Epithelial cell of proximal tubule (primary cell): ENCODE measurements around the gene SETD5. TPM values are rescaled to one million over a fixed set of nuclear protein-coding genes. Genes with fewer than 3 reads are reported as not detected.

Source experiments
- DNase-seq: peaks from one replicate; pipeline ENCODE4 v3.0.0-alpha.2; 2011; ENCODE audit warnings: low read depth
- H3K4me3 ChIP-seq: 2 replicates; pipeline ENCODE4 v1.5.1; 2011; ENCODE audit warnings: low read depth, mild to moderate bottlenecking, low read length
- total RNA-seq: library from RNA; depleted of rRNA; stranded (reverse); fragments of >200 nt; gene quantifications from 2 replicates; pipeline ENCODE4 v1.2.3, GENCODE V29; 2015
- TF ChIP-seq, protein P1 (sequence below): conservative IDR thresholded peaks from 2 replicates; pipeline ENCODE4 v1.5.1; 2012; ENCODE audit warnings: low read depth, mild to moderate bottlenecking, low read length

Gene SETD5
- total RNA-seq, 1 donor from 2014 or later: 41.1 TPM

DNA sequence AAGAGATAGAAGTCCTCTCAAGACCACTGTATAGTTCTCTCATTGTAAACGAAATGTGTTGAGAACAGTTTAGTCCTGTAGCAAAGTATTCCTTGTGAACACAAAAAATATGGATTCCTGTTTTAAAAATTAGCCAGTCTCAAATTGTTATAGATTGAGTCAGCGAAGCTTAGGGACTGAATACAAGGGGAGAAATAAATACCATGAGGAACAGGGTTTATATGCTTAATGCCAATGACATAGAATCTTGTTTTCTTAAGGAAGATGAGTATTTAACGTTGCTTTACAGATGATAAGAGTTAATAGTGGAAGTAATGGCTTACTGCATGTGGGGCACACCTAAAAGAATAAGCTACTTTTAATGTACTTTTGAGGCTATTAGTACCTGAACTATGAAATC, 37.9 kb downstream of the SETD5 start:
- TF ChIP-seq, protein P1, sequence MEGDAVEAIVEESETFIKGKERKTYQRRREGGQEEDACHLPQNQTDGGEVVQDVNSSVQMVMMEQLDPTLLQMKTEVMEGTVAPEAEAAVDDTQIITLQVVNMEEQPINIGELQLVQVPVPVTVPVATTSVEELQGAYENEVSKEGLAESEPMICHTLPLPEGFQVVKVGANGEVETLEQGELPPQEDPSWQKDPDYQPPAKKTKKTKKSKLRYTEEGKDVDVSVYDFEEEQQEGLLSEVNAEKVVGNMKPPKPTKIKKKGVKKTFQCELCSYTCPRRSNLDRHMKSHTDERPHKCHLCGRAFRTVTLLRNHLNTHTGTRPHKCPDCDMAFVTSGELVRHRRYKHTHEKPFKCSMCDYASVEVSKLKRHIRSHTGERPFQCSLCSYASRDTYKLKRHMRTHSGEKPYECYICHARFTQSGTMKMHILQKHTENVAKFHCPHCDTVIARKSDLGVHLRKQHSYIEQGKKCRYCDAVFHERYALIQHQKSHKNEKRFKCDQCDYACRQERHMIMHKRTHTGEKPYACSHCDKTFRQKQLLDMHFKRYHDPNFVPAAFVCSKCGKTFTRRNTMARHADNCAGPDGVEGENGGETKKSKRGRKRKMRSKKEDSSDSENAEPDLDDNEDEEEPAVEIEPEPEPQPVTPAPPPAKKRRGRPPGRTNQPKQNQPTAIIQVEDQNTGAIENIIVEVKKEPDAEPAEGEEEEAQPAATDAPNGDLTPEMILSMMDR: no peak
- no peak for DNase-seq
- no peak overlapping the region for H3K4me3 ChIP-seq

DNA sequence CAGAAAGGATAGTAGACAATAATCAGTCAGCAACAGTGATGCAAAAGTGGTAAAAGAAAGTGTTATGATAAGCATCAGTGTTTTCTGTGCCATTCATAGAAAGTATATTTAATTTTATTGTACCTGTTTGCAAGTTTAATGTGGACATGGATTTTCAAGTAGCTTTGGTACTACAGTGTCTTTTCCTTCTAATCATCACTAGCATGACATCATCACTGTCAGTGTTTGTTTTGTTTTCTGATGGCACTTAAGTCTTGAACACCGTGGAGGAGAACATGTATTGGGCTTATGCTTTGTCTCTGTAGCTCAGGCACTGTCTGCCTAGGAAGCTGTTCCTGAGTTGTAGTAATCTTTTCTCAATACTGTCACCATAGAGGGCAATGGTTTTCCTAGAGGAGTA, 41.9 kb downstream of the SETD5 start:
- H3K4me3 ChIP-seq: no peak overlapping the region
- TF ChIP-seq, protein P1: no peak
- no peak for DNase-seq

DNA sequence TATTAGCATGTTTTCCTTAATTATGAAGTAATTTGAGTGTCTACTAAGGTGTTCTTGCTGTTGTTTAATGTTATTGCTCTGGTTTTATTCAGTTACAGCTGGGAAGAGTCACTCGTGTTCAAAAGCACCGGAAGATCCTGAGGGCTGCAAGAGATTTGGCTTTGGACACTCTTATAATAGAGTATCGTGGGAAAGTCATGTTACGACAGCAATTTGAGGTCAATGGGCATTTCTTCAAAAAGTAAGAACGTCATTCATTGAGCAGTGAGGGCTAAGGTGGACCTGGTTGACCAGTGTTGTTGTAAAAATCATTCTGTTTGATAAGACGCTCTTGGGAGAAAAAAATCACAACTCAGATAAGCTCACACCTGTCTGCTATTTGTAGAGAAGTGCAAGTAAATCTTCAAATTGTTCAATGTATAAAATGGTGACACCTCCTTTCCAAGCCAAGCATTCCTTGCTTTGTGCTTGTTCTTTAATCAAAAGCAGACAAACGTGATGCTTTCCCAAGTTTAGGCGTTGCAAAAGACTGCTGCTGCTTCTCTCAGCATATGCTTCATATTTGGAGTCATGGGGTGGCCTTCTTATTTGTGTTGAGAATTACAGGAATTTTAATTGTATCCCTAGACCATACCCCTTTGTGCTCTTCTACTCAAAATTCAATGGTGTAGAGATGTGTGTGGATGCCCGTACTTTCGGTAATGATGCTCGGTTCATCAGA, 44.2 kb downstream of the SETD5 start:
- no peak for DNase-seq
- H3K4me3 ChIP-seq: no peak overlapping the region
- TF ChIP-seq, protein P1: no peak

DNA sequence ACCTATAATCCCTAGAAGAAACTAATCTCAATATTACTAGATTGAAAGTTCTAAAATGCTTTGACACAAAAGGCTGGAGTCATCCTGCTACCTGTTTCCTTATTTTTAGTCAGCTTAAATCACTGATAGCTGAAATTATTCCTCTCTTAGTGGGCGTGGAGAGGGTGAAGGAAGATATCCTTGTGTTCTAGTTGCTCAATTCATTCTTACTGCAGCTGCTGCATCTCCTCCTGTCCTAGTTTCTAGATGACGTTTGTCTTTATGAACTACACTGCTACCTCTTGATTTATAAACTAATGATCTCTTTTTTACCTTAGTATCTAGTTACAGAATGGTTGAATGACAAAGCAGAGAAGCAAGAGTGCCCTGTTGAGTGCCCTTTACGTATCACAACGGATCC, 50.7 kb downstream of the SETD5 start:
- no peak for DNase-seq
- TF ChIP-seq, protein P1: no peak
- no peak overlapping the region for H3K4me3 ChIP-seq

DNA sequence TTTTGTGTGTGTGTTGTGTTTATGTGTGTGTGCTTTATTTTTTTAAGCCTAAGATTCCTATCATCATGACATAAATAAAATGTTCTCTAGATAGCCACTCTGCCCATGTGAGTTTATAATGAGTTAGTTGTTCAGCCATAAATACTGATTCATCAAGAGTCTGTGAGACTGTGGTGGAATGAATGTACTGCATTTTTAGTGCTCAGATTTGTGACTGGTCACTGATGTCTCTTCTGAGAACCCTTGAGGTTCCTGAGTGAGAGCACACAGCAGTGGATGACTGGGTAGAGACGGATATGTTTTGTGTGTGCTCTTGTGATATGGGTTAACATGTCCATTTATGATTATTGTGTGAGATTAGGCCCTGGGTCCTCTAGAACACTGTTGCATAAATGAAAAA, 51.2 kb downstream of the SETD5 start:
- H3K4me3 ChIP-seq: no peak overlapping the region
- TF ChIP-seq, protein P1: no peak
- DNase-seq: no peak

DNA sequence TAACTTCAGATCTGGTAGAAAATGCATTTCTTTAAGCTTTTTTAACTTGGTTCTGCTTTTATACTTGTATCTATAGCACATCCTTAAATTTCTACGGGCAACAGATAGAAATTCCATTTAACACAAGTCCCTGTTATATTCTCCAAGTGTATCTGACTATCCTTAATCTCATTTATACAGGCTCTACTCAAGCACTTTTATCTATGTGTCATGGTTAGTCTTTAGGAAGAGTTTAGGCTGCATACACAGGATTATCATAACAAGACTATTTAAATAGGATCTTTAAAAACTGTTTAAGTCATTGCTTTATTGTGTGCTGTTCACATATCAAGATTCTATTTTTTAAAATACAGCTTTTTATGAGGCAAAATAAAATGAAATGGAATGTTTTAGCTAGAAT, 52.7 kb downstream of the SETD5 start:
- TF ChIP-seq, protein P1: no peak
- H3K4me3 ChIP-seq: no peak overlapping the region
- no peak for DNase-seq

DNA sequence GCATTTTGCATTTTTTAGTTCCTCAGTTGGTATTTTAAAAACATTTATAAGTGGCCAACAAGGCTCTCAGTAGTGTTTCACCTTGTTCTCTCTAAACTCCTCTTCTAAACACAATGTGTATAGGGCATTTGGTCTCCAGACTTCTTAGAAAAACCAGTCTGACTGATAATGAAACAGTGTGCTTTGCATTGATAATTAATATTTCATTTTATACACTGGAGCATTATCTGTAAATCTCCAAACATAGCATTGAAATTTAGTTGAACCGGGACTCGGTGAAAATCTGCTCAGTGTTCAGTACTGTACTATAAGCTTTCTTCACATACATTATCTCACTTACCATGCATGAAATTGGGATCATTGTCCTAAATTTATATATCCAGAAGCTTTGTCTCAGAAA, 53.6 kb downstream of the SETD5 start:
- no peak for DNase-seq
- H3K4me3 ChIP-seq: no peak overlapping the region
- TF ChIP-seq, protein P1: no peak
